Measurements from ENCODE around the gene CPA4.

Gene CPA4

GRCh38 chr7:130364451-130364850 is 71.5 kb downstream of the CPA4 start:
- DNase-seq (ENCODE audit: low read depth) = no peak

GRCh38 chr7:130365088-130365487 is 72.1 kb downstream of the CPA4 start:
- DNase-seq (ENCODE audit: low read depth) = peak; percentile 16

DNA sequence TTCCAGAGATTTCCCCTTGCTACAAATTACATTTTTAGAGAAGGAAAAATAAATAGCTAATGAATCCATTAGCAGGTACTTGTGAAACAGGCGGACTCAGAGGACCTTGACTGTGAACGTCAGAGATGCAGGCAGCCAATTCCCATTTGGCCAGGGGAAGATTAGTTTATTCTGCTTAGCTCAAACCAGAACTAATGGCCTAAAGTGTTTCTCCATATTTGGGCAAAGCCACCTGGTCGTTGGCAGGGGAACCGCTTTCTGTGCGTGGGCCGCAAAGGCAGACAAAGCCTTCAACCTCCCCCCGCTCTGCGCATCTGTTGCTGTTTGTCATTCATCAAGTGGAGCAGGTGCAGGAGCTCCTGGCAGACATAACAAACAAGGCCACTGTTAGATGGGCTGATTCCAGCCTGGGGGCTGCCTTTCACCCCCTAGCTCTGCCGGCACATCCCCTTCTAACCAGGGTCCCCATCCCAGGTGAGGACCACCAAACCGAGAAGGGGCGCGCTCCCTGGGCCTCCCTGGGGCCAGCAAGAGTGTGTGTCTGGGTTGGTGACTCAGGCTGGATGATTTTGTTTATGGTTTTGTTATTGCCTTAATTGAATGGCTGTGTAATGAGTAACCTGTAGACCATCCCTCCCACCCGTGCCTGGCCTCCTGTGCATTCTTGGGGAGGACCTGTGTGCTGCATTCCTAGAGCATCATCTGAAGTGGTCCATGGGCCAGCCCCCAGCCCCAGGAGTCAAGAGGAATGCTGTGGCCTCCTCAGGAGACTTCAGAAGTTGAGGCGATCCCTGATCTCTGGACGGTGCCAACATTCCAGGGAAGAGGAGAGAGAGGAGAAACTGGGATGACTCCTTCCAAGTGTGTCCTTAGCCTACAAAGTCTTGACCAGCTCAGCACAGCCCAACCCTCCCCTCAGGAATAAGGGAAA is 72.8 kb downstream of the CPA4 start:
- DNase-seq (ENCODE audit: low read depth) = peak; percentile 87

DNA sequence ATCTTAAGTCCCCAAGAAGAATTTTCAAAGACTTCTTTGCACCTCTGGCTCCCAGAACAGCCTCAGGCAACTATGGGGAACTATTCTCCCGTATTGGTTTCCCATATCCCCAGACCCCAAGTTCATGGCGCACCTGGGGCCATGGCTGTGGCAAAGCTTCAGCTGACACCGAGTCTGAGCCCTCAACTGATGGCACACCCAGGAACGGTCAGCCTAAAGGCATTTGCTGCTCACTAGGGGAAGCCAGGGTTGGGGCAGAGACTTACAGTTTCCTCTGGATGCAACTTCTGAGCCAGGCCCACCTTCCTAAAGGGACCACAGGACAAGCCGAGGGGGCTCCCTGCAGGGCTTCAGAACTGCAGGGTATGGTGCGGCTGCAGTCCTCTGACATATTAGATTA is 73.6 kb downstream of the CPA4 start:
- DNase-seq (ENCODE audit: low read depth) = peak; percentile 55

DNA sequence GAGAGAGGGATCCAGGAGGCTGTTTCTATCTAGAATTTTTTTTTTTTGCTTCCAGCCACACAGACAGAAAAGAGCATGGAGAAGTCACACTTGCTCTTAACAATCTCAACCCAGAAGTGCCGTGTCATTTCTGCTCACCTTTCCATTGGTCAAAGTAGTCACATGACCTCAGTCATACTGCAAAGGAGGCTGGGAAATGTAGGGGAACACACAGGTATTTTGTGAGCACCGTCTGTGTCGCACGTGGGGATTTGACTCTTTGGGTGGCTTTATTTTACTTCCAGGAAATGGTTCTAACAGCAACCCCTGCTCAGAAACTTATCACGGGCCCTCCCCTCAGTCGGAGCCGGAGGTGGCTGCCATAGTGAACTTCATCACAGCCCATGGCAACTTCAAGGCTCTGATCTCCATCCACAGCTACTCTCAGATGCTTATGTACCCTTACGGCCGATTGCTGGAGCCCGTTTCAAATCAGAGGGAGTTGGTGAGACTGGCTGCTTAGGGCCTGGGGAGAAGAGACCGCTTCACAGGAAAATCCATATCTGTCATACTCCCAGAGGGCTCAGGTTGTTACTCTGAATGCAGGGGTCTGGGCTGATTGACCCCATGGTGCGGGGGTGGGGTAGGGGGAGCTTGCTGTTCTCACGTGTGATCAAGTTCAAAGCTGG is 74.3 kb downstream of the CPA4 start:
- no peak for DNase-seq (ENCODE audit: low read depth)

GRCh38 chr7:130367836-130368746 is 75.1 kb downstream of the CPA4 start:
- no peak for DNase-seq (ENCODE audit: low read depth)

DNA sequence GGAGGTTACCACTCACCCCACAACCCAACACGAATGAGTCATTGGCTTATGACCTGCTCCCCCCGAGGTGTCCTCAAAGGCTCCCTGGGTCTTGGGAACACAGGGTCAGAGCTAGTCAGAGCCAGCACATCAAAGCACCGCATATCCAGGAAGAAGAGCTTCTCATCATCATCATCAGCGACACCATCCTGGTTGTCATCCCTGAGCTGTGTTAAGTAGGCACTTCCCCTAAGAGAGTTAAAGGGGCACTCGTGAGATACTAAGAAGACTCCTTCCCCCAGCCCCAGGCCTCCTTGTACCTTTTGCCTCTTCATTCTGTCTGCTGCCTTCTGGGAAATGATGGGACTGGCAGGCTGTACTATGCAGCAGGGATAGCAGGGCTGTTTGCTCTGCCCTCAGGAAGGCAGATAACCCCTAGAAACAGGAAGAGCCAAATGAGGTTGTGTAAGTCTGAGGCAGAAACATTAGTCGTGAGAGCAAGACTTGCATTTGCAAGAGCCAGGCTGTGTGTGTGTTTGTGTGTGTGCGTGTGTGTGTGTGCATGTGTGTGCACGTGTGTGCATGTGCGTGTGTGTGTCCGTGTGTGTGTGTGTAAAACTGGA is 76.2 kb downstream of the CPA4 start:
- DNase-seq (ENCODE audit: low read depth) = peak; percentile 90

DNA sequence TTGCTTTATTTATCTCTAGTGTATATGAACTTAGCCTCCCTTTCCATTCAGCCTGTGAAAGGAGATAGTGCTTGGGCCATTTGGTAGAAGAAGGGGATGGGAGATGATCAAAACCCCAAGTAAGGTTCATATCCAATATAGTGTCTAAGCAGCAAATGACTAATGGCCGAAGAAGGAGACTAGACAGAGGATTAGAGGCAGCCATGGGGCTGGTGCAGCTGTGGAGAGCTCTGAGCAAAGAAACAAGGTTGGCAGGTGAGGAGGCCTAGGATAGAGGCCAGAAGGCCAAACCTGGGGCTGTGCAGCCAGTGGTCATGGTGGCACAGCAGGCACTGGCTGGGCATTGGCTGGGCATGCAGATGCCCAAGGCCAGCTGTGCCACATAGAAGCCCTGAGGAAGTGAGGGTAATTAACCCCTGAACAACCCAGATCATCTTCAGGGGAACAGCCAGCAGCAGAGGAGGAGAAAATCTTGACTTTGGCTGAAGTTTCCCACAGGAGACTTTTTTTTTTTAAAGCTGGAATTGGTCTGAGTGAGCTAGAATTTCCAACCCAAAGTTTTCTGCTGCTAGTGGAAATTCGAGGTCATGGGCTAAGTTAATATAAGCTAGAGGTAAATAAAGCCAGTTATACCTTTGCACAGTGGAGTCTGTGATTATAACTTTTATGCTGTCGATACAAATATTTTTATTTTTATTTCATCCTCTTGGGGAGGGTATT is 77.0 kb downstream of the CPA4 start:
- peak; percentile 49 for DNase-seq (ENCODE audit: low read depth)

DNA sequence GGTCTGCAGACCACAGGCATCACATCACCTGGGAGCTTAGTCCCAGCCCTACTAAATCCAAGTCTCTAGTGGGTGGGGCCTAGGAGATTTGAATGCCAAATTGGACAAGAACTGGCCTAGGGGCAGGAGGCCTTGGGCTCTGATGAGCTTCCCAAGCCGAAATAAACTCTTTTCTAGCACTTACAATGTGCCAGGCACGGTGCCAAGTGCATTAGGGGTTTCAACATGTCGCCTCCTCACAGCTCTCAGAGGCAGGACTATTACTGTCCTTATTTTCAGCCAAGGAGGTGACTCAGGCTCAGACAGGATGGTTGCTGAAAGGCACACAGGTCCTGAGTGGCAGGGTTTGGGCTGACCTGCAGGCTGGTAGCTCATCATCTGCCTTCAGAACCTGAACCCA is 78.1 kb downstream of the CPA4 start:
- DNase-seq (ENCODE audit: low read depth) = peak; percentile 75

- DNase-seq (ENCODE audit: low read depth) = no peak
Measured at GRCh38 chr7:130372402-130373165, 79.6 kb downstream of the CPA4 start.

Measured in EH (cell line).